Measurements from ENCODE around the gene PFKL.
"Not testable (repeated sequence)": the region's sequence is repeated elsewhere in the genome, so short reads cannot be mapped to it uniquely, and the experiment has no call there.

Gene PFKL

DNA sequence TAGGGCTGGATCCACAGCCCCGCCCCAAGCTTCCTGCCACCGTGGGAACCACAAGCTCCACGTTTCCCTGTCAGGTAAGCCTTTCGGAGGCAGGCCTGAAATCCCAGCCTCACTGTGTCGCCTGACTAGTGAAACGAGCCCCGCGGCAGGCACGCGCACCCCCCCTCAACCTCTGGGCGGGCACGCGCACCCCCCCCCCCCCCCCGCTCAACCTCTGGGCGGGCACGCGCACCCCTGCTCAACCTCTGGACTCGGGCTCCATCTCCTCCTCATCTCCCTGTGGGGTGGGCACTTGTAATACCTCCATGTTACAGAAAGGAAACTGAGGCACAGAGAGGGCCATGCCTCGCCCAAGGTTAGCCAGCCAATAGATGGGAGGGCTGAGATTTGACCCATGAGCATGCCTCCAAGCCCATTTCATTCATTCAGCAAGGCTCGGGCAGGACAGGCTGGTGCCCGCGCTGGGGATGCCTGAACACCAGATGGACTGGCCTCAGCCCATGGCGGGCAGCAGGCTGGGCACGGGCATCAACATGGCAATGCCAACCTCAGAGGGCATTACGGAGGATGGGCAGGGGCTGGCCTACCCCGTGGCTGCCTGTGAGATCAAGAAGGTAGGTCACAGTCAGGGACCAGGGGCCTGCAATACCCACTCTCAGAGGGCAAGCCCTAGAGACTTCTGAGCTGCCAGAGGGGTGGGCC, 34.6 kb downstream of the PFKL start:
- TF ChIP-seq, protein P1, sequence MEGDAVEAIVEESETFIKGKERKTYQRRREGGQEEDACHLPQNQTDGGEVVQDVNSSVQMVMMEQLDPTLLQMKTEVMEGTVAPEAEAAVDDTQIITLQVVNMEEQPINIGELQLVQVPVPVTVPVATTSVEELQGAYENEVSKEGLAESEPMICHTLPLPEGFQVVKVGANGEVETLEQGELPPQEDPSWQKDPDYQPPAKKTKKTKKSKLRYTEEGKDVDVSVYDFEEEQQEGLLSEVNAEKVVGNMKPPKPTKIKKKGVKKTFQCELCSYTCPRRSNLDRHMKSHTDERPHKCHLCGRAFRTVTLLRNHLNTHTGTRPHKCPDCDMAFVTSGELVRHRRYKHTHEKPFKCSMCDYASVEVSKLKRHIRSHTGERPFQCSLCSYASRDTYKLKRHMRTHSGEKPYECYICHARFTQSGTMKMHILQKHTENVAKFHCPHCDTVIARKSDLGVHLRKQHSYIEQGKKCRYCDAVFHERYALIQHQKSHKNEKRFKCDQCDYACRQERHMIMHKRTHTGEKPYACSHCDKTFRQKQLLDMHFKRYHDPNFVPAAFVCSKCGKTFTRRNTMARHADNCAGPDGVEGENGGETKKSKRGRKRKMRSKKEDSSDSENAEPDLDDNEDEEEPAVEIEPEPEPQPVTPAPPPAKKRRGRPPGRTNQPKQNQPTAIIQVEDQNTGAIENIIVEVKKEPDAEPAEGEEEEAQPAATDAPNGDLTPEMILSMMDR (IDR thresholded peaks at IDR 0.05; ENCODE audit: low read depth, low read length) = no peak
- no peak for DNase-seq (ENCODE audit: extremely low read depth, low read depth)

DNA sequence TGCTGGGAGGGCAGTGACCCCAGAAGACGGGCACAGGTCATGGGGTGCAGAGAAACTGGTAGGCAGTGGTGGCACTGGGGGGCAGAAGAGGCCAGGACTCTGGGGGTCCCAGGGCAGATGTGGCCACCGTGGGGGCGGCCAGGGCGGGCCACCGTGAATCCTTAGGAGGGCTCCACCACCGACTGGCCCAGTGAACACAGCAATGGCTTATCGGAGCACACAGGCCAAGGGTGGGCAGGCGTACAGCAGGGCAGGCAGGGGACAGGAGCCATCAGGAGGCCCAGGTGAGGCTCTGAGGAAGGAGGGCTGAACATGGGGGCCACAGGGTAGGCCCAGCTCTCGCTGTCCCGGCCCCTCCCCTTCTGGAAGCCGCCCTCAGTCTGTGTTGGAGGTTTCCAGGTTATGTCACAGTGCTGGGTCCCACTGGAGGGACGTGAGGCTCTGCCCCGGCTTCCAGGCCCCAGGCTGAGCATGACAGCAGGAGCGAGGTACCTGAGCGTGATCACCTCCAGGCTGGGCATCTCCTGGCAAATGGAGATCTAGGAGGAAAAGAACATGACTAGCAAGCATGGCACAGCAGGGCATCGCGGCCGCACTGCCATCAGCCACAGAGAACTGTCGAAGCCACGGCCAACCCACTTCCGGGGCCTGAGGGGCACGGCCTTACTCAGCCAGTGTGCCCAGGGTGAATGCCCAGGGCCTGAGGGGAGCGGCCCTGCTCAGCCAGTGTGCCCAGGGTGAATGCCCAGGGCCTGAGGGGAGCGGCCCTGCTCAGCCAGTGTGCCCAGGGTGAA, 35.6 kb downstream of the PFKL start:
- TF ChIP-seq, protein P1 (IDR thresholded peaks at IDR 0.05; ENCODE audit: low read depth, low read length) = no peak
- no peak for DNase-seq (ENCODE audit: extremely low read depth, low read depth)

DNA sequence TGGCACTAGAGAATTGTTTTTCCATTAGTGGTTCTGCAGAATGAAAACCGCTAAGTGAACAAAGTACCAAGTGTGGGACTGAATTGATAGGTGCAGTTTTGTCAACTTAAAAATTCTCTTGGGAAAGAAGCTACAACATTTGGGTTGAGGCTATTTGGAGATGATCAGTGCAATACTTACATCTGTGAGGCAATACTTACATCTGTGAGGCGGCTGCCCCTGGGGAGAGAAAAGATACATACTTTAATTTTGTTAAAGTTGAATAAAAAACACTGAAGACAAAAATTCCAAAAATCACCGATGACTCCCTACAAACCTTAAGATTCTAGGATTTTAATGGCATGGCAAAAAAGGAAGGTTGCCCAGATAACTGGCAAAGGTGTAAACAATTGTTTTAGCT, 37.6 kb downstream of the PFKL start:
- TF ChIP-seq, protein P1 (IDR thresholded peaks at IDR 0.05; ENCODE audit: low read depth, low read length) = no peak
- DNase-seq (ENCODE audit: extremely low read depth, low read depth) = no peak

DNA sequence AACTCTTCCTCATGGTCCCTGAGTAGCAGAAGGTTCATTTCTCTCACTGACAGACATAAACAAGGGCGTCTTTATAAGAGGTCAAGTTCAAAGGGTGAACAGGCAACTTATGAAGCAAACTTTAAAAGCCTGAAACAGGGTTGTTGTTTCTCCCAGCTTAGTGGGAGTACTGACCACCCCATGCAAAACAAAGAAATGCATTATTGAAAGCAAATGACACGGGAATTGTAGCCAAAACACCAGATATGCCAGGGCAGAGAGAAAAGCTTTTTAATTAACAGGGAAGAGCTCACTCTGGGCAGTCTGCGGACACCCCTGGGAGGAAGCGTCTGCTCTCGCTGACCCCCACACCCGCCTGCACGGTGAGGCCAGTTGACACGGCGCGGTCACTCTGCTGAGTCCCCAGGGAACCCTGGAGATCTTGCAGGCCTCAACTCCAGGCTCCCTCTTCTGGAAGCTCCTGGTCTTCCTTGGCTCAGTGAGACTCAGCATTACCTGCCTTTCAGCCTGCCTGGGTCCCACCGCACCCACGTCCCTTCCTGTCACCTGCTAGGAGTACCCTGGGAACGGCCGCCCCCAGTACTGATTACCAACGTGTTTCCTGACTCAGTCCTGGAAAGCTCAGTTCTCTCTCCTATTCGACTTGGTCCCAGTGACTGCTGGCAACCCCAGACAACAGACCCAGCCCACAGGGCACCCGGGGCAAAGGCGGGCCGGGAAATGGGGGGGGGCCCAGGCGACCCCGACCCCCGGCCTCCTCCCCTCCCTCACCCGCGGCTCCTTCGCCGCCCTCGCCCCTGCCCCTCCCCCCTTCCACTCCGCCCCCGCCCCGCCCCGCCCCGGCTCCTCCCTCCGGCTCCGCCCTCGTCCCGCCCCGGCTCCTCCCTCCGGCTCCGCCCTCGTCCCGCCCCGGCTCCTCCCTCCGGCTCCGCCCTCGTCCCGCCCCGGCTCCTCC, 38.4 kb downstream of the PFKL start:
- no peak for DNase-seq (ENCODE audit: extremely low read depth, low read depth)
- TF ChIP-seq, protein P1 (IDR thresholded peaks at IDR 0.05; ENCODE audit: low read depth, low read length) = peak; percentile 40

DNA sequence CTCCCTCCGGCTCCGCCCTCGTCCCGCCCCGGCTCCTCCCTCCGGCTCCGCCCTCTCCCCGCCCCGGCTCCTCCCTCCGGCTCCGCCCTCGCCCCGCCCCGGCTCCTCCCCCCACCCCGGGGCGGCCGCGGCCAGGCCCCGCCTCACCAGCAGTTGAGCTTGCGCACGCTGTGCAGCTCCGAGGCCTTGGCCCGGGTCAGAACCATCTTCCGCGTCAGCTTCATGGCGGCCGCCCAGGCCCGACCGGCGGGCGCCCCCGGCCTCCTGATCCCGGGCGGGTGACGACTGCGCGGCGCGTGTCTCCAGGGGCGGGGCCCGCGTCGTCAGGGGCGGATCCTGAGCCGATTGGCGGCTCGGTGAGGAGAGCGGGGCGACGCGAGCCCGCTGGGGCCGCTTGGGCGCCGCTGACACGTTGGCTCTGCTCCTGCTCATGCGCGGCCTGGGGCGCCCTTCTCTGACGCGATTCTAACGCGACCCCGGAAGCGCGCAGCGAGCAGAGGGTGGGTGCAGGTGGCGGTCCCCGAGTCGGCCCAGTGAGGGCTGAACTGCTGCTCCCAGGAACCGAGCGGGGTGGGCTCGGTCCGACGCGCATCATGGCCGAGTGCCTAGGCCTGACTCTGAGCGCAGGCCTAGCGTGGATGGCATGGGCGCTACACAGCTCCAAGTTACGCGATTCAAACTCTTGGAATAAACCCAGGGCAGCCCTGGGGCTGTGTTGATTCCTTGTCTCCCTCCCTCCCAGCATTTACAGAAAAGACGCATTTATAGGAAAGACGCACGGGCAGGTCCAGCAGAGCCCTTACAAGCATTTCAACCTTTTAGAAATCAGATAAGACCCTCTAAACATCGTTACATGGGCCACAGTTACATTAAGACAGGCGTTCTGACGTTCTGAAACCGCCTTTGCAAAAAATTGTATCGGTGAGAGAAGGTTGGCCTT, 39.4 kb downstream of the PFKL start, which contains the start of gene CFAP410:
Gene CFAP410 (minus strand): TSS at position 420 of the 940 bp plus-strand sequence. CDS start 196 bp downstream, at position 224.
- TF ChIP-seq, protein P1 (IDR thresholded peaks at IDR 0.05; ENCODE audit: low read depth, low read length) = no peak
- peak; percentile 89 for DNase-seq (ENCODE audit: extremely low read depth, low read depth)

DNA sequence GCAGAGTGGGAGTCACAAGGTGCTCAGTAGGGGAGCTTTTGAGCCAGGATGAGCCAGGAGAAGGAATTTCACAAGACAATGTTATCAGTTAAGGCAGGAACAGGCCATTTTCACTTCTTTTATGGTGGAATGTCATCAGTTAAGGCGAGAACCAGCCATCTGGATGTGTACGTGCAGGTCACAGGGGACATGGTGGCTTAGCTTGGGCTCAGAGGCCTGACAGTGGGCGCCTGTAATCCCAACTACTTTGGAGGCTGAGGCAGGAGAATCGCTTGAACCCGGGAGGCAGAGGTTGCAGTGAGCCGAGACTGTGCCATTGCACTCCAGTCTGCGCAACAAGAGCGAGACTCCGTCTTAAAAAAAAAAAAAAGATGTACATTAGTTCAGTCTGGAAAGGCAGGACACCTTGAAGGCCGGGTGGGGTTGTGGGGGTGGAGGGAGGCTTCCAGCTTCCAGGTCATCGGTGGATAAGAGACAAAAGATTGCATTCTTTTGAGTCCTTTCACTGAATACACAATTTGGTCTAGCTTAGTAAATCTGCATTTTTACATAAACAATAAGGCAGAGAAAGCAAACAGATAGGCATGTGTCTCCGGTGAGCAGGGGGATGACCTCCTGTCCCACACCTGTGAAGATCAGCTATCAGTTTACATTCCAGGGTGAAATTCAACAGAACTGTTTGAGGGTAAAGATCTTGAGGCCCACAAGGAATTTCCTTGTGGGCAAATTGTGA, 42.0 kb downstream of the PFKL start:
- not testable (repeated sequence) for DNase-seq (ENCODE audit: extremely low read depth, low read depth)

DNA sequence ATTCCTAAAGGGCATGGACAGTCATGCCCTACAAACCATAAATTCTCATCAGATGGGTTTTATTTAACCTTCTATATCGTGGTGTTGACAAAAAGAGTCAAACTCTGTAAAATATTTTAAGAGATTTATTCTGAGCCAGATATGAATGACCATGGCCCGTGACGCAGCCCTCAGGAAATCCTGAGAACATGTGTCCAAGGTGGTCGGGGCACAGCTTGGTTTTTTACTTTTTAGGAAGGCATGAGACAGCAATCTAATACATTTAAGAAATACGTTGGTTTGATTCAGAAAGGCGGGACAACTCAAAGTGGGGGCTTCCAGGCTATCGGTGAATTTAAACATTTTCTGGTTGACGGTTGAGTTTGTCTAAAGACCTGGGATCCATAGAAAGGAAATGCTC, 43.1 kb downstream of the PFKL start:
- DNase-seq (ENCODE audit: extremely low read depth, low read depth) = not testable (repeated sequence)

Measured in AG09319 (cell line).